AG04449 (cell line): ENCODE data around the gene STAG1.

Experiments
- CTCF ChIA-PET: fragments of 350-600 bp; formaldehyde crosslinking; extraction: SDS; loops from one replicate; lab custom pipeline; 2021; ENCODE audit warnings: antibody characterized with exemption; lab: Yijun Ruan, JAX
- POLR2A ChIA-PET: fragments of 400-600, 350-600 bp; formaldehyde crosslinking; extraction: SDS; loops from one replicate; lab custom pipeline; 2020; ENCODE audit warnings: antibody characterized with exemption, inconsistent platforms; lab: Yijun Ruan, JAX
- DNase-seq: peaks from one replicate; pipeline ENCODE4 v3.0.0-alpha.2; 2010; ENCODE audit warnings: low read depth, low spot score
- H3K4me3 ChIP-seq: 2 replicates; pipeline ENCODE4 v1.5.1; 2011; ENCODE audit warnings: low read depth, mild to moderate bottlenecking, control low read depth, low read length
- CTCF ChIP-seq: IDR thresholded peaks from one replicate; pipeline ENCODE4 v1.5.1; 2011; ENCODE audit warnings: mild to moderate bottlenecking, moderate library complexity, low read length, control low read depth, inconsistent platforms; ENCODE audit not compliant: insufficient read depth; ENCODE audit errors: missing control alignments

Gene STAG1

GRCh38 chr3:136296960-136297359 lies 455.2 kb downstream of the STAG1 start:
- no peak overlapping the region for H3K4me3 ChIP-seq
- no peak for TF ChIP-seq CTCF
- ChIA-PET CTCF (interaction anchor here (0.7 kb wide), 1 partner anchor 456 kb away, joined by 4 read pairs; the partner anchor contains the start of gene STAG1), POLR2A (no interaction called here)
- no peak for DNase-seq

GRCh38 chr3:136294176-136294575 lies 458.0 kb downstream of the STAG1 start:
- CTCF ChIA-PET, result interaction anchor here (0.8 to 1.1 kb wide), 2 partner anchors 18 to 452 kb away, joined by 3 read pairs; no protein-coding TSS in a partner anchor
- TF ChIP-seq CTCF, result no peak
- no peak for DNase-seq
- H3K4me3 ChIP-seq, result no peak overlapping the region
- POLR2A ChIA-PET, result interaction anchor here (0.6 kb wide), 1 partner anchor 458 kb away, joined by 4 read pairs; no protein-coding TSS in a partner anchor

- ChIA-PET POLR2A (no interaction called here), CTCF (interaction anchor here (0.8 to 2.0 kb wide), 4 partner anchors 12 to 459 kb away, joined by 3 to 10 read pairs (median 5); partner anchors contain the start of gene STAG1)
- no peak for DNase-seq
- no peak for TF ChIP-seq CTCF
- H3K4me3 ChIP-seq, result no peak overlapping the region
Measured at GRCh38 chr3:136293279-136293678, 458.9 kb downstream of the STAG1 start.

GRCh38 chr3:136292500-136292899 lies 459.7 kb downstream of the STAG1 start:
- TF ChIP-seq CTCF, result no peak
- DNase-seq, result no peak
- POLR2A ChIA-PET, result no interaction called here
- H3K4me3 ChIP-seq, result no peak overlapping the region
- CTCF ChIA-PET, result interaction anchor here (1.1 to 2.0 kb wide), 3 partner anchors 12 to 460 kb away, joined by 3 to 10 read pairs (median 7); partner anchors contain the start of gene STAG1

- no peak for TF ChIP-seq CTCF
- no peak overlapping the region for H3K4me3 ChIP-seq
- ChIA-PET CTCF (interaction anchor here (0.6 to 1.5 kb wide), 2 partner anchors 11 to 100 kb away, joined by 3 read pairs; no protein-coding TSS in a partner anchor), POLR2A (no interaction called here)
- no peak for DNase-seq
Measured at GRCh38 chr3:136291302-136291701, 460.9 kb downstream of the STAG1 start.
